ENCODE results near the gene ADGRV1.

DNA sequence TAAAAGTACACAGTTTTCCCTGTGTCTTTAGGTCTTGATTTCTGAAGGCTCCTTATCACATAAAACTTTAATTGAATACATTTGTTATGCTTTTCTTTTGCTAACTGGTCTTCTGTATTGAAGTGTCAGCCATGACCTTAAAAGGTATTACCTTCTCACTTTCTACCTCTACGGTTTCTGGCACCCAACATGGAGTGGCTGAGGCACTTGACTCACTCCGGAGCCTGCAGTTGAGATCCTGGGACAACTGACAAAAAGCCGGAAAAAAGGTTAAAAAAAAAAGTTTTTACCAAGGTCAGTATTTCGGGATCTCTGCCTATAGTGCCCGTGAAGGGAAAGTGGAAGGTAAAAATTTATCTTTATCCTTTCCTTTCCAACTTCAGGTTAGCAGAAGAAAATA, 627.5 kb downstream of the ADGRV1 start:
- TF ChIP-seq, protein P1, sequence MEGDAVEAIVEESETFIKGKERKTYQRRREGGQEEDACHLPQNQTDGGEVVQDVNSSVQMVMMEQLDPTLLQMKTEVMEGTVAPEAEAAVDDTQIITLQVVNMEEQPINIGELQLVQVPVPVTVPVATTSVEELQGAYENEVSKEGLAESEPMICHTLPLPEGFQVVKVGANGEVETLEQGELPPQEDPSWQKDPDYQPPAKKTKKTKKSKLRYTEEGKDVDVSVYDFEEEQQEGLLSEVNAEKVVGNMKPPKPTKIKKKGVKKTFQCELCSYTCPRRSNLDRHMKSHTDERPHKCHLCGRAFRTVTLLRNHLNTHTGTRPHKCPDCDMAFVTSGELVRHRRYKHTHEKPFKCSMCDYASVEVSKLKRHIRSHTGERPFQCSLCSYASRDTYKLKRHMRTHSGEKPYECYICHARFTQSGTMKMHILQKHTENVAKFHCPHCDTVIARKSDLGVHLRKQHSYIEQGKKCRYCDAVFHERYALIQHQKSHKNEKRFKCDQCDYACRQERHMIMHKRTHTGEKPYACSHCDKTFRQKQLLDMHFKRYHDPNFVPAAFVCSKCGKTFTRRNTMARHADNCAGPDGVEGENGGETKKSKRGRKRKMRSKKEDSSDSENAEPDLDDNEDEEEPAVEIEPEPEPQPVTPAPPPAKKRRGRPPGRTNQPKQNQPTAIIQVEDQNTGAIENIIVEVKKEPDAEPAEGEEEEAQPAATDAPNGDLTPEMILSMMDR (IDR thresholded peaks at IDR 0.05; ENCODE audit: borderline replicate concordance, extremely low read depth, low read length, poor library complexity, severe bottlenecking) = no peak
- no peak for TF ChIP-seq EZH2 (IDR thresholded peaks at IDR 0.05; ENCODE audit: borderline replicate concordance, low read depth, low read length, severe bottlenecking)

Data from DND-41 (cell line).